Measurements from ENCODE around the gene ACAP1.

- TF ChIP-seq SP1 (IDR thresholded peaks at IDR 0.05) (no peak), FOXA1 (IDR thresholded peaks at IDR 0.05) (no peak)
These were observed 6.2 kb upstream of the ACAP1 start for GRCh38 chr17:7329997-7330637.

Measured in HEK293T (cell line).